ENCODE data around the gene PTPN18. TPM values are rescaled to one million over a fixed set of nuclear protein-coding genes. Genes with fewer than 3 reads are reported as not detected.
"Not testable (repeated sequence)": the region's sequence is repeated elsewhere in the genome, so short reads cannot be mapped to it uniquely, and the experiment has no call there.

PTPN18 gene
- total RNA-seq, 1 donor from 2014 or later, result 30.2 TPM

GRCh38 chr2:130390460-130391057 lies 34.7 kb downstream of the PTPN18 start:
- Mint-ChIP-seq H3K4me1 (ENCODE audit: unreplicated experiment) (peaks cover 13% of the 10 kb centered on the region), H3K4me3 (ENCODE audit: unreplicated experiment) (peak overlapping the region; percentile 82), H3K27ac (ENCODE audit: unreplicated experiment) (peak overlapping the region; percentile 86), H3K36me3 (ENCODE audit: unreplicated experiment) (no peaks in the 10 kb centered on the region), H3K9me3 (ENCODE audit: unreplicated experiment) (no peaks in the 10 kb centered on the region), H3K27me3 (ENCODE audit: unreplicated experiment) (no peaks in the 10 kb centered on the region)
- DNase-seq (ENCODE audit: extremely low spot score, unreplicated experiment), result peak; percentile 78
- TF ChIP-seq CTCF (IDR thresholded peaks at IDR 0.05), result no peak

GRCh38 chr2:130391058-130391871 lies 35.4 kb downstream of the PTPN18 start:
- H3K4me1 Mint-ChIP-seq (ENCODE audit: unreplicated experiment), result peaks cover 13% of the 10 kb centered on the region
- peak overlapping the region; percentile 86 for H3K27ac Mint-ChIP-seq (ENCODE audit: unreplicated experiment)
- H3K36me3 Mint-ChIP-seq (ENCODE audit: unreplicated experiment), result no peaks in the 10 kb centered on the region

GRCh38 chr2:130391872-130392670 lies 36.2 kb downstream of the PTPN18 start:
- peaks cover 7% of the 10 kb centered on the region for H3K27me3 Mint-ChIP-seq (ENCODE audit: unreplicated experiment)
- no peaks in the 10 kb centered on the region for H3K36me3 Mint-ChIP-seq (ENCODE audit: unreplicated experiment)
- DNase-seq (ENCODE audit: extremely low spot score, unreplicated experiment), result peak; percentile 68
- peaks cover 13% of the 10 kb centered on the region for H3K4me1 Mint-ChIP-seq (ENCODE audit: unreplicated experiment)
- no peaks in the 10 kb centered on the region for H3K9me3 Mint-ChIP-seq (ENCODE audit: unreplicated experiment)
- peak overlapping the region; percentile 86 for H3K27ac Mint-ChIP-seq (ENCODE audit: unreplicated experiment)
- H3K4me3 Mint-ChIP-seq (ENCODE audit: unreplicated experiment), result peak overlapping the region; percentile 82
- TF ChIP-seq CTCF (IDR thresholded peaks at IDR 0.05), result no peak

More at GRCh38 chr2:130391058-130391871, 35.4 kb downstream of the PTPN18 start:
- DNase-seq (ENCODE audit: extremely low spot score, unreplicated experiment), result peak; percentile 88
- Mint-ChIP-seq H3K9me3 (ENCODE audit: unreplicated experiment) (no peaks in the 10 kb centered on the region), H3K27me3 (ENCODE audit: unreplicated experiment) (peaks cover 5% of the 10 kb centered on the region), H3K4me3 (ENCODE audit: unreplicated experiment) (peak overlapping the region; percentile 82)
- TF ChIP-seq CTCF (IDR thresholded peaks at IDR 0.05), result peak; percentile 7

GRCh38 chr2:130393318-130393910 lies 37.6 kb downstream of the PTPN18 start:
- no peak for DNase-seq (ENCODE audit: extremely low spot score, unreplicated experiment)
- Mint-ChIP-seq H3K4me3 (ENCODE audit: unreplicated experiment) (no peak overlapping the region), H3K4me1 (ENCODE audit: unreplicated experiment) (peaks cover 13% of the 10 kb centered on the region), H3K27me3 (ENCODE audit: unreplicated experiment) (peaks cover 14% of the 10 kb centered on the region), H3K9me3 (ENCODE audit: unreplicated experiment) (no peaks in the 10 kb centered on the region), H3K36me3 (ENCODE audit: unreplicated experiment) (no peaks in the 10 kb centered on the region), H3K27ac (ENCODE audit: unreplicated experiment) (no peak overlapping the region)
- no peak for TF ChIP-seq CTCF (IDR thresholded peaks at IDR 0.05)

- not testable (repeated sequence) for H3K27ac Mint-ChIP-seq (ENCODE audit: unreplicated experiment); H3K9me3 Mint-ChIP-seq (ENCODE audit: unreplicated experiment); H3K27me3 Mint-ChIP-seq (ENCODE audit: unreplicated experiment); DNase-seq (ENCODE audit: extremely low spot score, unreplicated experiment); H3K4me3 Mint-ChIP-seq (ENCODE audit: unreplicated experiment); H3K4me1 Mint-ChIP-seq (ENCODE audit: unreplicated experiment); H3K36me3 Mint-ChIP-seq (ENCODE audit: unreplicated experiment)
These were observed 50.4 kb downstream of the PTPN18 start for GRCh38 chr2:130406280-130406679.

GRCh38 chr2:130416693-130417092 lies 60.8 kb downstream of the PTPN18 start:
- H3K27ac Mint-ChIP-seq (ENCODE audit: unreplicated experiment); H3K9me3 Mint-ChIP-seq (ENCODE audit: unreplicated experiment); H3K27me3 Mint-ChIP-seq (ENCODE audit: unreplicated experiment); H3K36me3 Mint-ChIP-seq (ENCODE audit: unreplicated experiment); H3K4me1 Mint-ChIP-seq (ENCODE audit: unreplicated experiment); H3K4me3 Mint-ChIP-seq (ENCODE audit: unreplicated experiment); DNase-seq (ENCODE audit: extremely low spot score, unreplicated experiment): not testable (repeated sequence)

- not testable (repeated sequence) for H3K4me1 Mint-ChIP-seq (ENCODE audit: unreplicated experiment); H3K9me3 Mint-ChIP-seq (ENCODE audit: unreplicated experiment); DNase-seq (ENCODE audit: extremely low spot score, unreplicated experiment); H3K27me3 Mint-ChIP-seq (ENCODE audit: unreplicated experiment); H3K27ac Mint-ChIP-seq (ENCODE audit: unreplicated experiment); H3K4me3 Mint-ChIP-seq (ENCODE audit: unreplicated experiment); H3K36me3 Mint-ChIP-seq (ENCODE audit: unreplicated experiment)
These were observed 63.0 kb downstream of the PTPN18 start for GRCh38 chr2:130418845-130419244.
